A549 (cell line): ENCODE results near the gene CDC42EP4. TPM values are rescaled to one million over a fixed set of nuclear protein-coding genes. Genes with fewer than 3 reads are reported as not detected.

ENCODE experiments used
- ATAC-seq, 2 experiments: fragments of 200-7000 bp in 1 of 2; fragments of >200 bp in 1 of 2; cut with Nextera tagmentation in 1 of 2; cut with Tn5 transposase in 1 of 2; 3 replicates each; pipeline versions ENCODE4 v1.8.0 to v1.9.1; 2018 to 2020; ENCODE audit warnings: mild to moderate bottlenecking in 1 of 2, moderate library complexity in 1 of 2
- CTCF ChIA-PET: fragments of 300-600 bp; sonication (Branson Sonifier 250); formaldehyde crosslinking; extraction: SDS; loops from one replicate; lab custom pipeline; 2021; ENCODE audit warnings: antibody characterized with exemption, inconsistent platforms; lab: Yijun Ruan, JAX
- POLR2A ChIA-PET: fragments of 350-600 bp; formaldehyde crosslinking; extraction: SDS; loops from one replicate; lab custom pipeline; 2021; ENCODE audit warnings: antibody characterized with exemption, inconsistent platforms; lab: Yijun Ruan, JAX
- DNase-seq, 2 experiments: peaks; one replicate each; pipeline versions ENCODE4 v3.0.0 to v3.0.0-alpha.2; 2011 to 2016; ENCODE audit warnings: low read depth in 1 of 2, low spot score in 1 of 2
- FAIRE-seq: peaks from 2 replicates; lab custom pipeline; 2011; peaks lifted over from hg19 to GRCh38; lab: Jason Lieb, UNC
- H3K27ac ChIP-seq, 2 experiments: fragments of >200 bp; sonication (Bioruptor Twin); formaldehyde crosslinking; 3 replicates each; pipeline ENCODE4 v1.5.1; 2016 to 2017
- H3K4me1 ChIP-seq: fragments of >200 bp; sonication (Bioruptor Twin); formaldehyde crosslinking; 3 replicates; pipeline ENCODE4 v1.6.1; 2016
- H3K4me2 ChIP-seq: fragments of >200 bp; sonication (Bioruptor Twin); formaldehyde crosslinking; 3 replicates; pipeline ENCODE4 v1.6.1; 2016
- H3K4me3 ChIP-seq: fragments of >200 bp; sonication (Bioruptor Twin); formaldehyde crosslinking; 3 replicates; pipeline ENCODE4 v1.5.1; 2016
- H3K9me3 ChIP-seq: fragments of >200 bp; sonication (Bioruptor Twin); formaldehyde crosslinking; 3 replicates; pipeline ENCODE4 v1.6.1; 2016
- CHD4 ChIP-seq: fragments of 200-600 bp; sonication (generic); IDR thresholded peaks from 2 replicates; pipeline ENCODE4 v1.6.1; 2016; ENCODE audit warnings: antibody characterized with exemption, mild to moderate bottlenecking, borderline replicate concordance
- EP300 ChIP-seq, 2 experiments: fragments of >200 bp; sonication (Bioruptor Twin); formaldehyde crosslinking; IDR thresholded peaks; 2 replicates in 1 of 2; 3 replicates in 1 of 2; pipeline ENCODE4 v1.6.1; 2016 to 2017
- GATA3 ChIP-seq: IDR thresholded peaks from 2 replicates; pipeline ENCODE4 v1.6.1; 2012; ENCODE audit warnings: borderline replicate concordance
- HOXA7 ChIP-seq: fragments of 250-450 bp; sonication (Bioruptor Pico); IDR thresholded peaks from 2 replicates; pipeline ENCODE4 v1.5.0; 2020; ENCODE audit warnings: mild to moderate bottlenecking, moderate library complexity
- HOXB5 ChIP-seq: fragments of 250-450 bp; sonication (Bioruptor Pico); IDR thresholded peaks from 2 replicates; pipeline ENCODE4 v1.5.0; 2020; ENCODE audit warnings: mild to moderate bottlenecking, moderate library complexity
- JUNB ChIP-seq: fragments of >200 bp; sonication (Bioruptor Twin); formaldehyde crosslinking; IDR thresholded peaks from 2 replicates; pipeline ENCODE4 v1.6.1; 2016
- NR3C1 ChIP-seq: fragments of >200 bp; sonication (Bioruptor Twin); formaldehyde crosslinking; IDR thresholded peaks from 3 replicates; pipeline ENCODE4 v1.6.1; 2017
- POLR2A ChIP-seq: IDR thresholded peaks from 2 replicates; pipeline ENCODE4 v1.6.1; 2012; ENCODE audit warnings: mild to moderate bottlenecking, low read length
- POLR2AphosphoS2 ChIP-seq: conservative IDR thresholded peaks from 2 replicates; pipeline ENCODE4 v1.6.1; 2012; ENCODE audit warnings: low read length, improper control_type of control experiment, inconsistent platforms
- RAD21 ChIP-seq, 2 experiments: fragments of >200 bp in 1 of 2; sonication (Bioruptor Twin) in 1 of 2; formaldehyde crosslinking in 1 of 2; IDR thresholded peaks in 1 of 2; conservative IDR thresholded peaks in 1 of 2; 2 replicates in 1 of 2; 3 replicates in 1 of 2; pipeline ENCODE4 v1.6.1; 2012 to 2018; ENCODE audit warnings: inconsistent platforms in 1 of 2
- RARB ChIP-seq: fragments of 250-450 bp; sonication (Bioruptor Pico); IDR thresholded peaks from 2 replicates; pipeline ENCODE4 v1.8.0; 2021; ENCODE audit warnings: mild to moderate bottlenecking, moderate library complexity
- RCOR1 ChIP-seq: fragments of 150-350 bp; IDR thresholded peaks from 2 replicates; pipeline ENCODE4 v1.6.1; 2014; ENCODE audit warnings: antibody characterized with exemption, low read length, low read depth
- RFX5 ChIP-seq: fragments of 450-650 bp; IDR thresholded peaks from 2 replicates; pipeline ENCODE4 v1.7.1; 2014; ENCODE audit warnings: antibody characterized with exemption, mild to moderate bottlenecking, moderate library complexity
- ZC3H11A ChIP-seq: fragments of 450-650 bp; IDR thresholded peaks from 2 replicates; pipeline ENCODE4 v1.6.1; 2014; ENCODE audit warnings: antibody characterized with exemption, mild to moderate bottlenecking
- WGBS: methylation state at CpG from one replicate; pipeline ENCODE4 v1.1.6; 2017; ENCODE audit errors: missing lambda C conversion rate; 5-methylcytosine and 5-hydroxymethylcytosine counted together
- polyA plus RNA-seq, 4 experiments: library from polyadenylated mRNA; depleted of rRNA in 3 of 4; stranded (reverse); fragments of >200 nt; fragmentation: RNase III in 1 of 4; extraction: RNeasy Plus Mini Kit Qiagen cat#74134 plus additional on column Dnase treatment in 1 of 4; gene quantifications; 2 replicates in 3 of 4; 3 replicates in 1 of 4; pipeline ENCODE4 v1.2.3, GENCODE V29; 2011 to 2017
- TF ChIP-seq, protein P1 (sequence below): fragments of >200 bp; sonication (Bioruptor Twin); formaldehyde crosslinking; IDR thresholded peaks from 2 replicates; pipeline ENCODE4 v1.6.1; 2016
- TF ChIP-seq, protein P2 (sequence below): fragments of 200-600 bp; sonication (generic); IDR thresholded peaks from 2 replicates; pipeline ENCODE4 v1.6.1; 2016; ENCODE audit warnings: antibody characterized with exemption, mild to moderate bottlenecking, moderate library complexity
- TF ChIP-seq, protein P3 (sequence below): fragments of >200 bp; sonication (Bioruptor Twin); formaldehyde crosslinking; IDR thresholded peaks from 3 replicates; pipeline ENCODE4 v1.5.1; 2016
- TF ChIP-seq, protein P4 (sequence below): IDR thresholded peaks from 2 replicates; pipeline ENCODE4 v1.6.1; 2012
- TF ChIP-seq, protein P5 (sequence below): fragments of 250-450 bp; sonication (Bioruptor Pico); IDR thresholded peaks from 2 replicates; pipeline ENCODE4 v1.5.0; 2020; ENCODE audit warnings: low read depth, mild to moderate bottlenecking, moderate library complexity
- TF ChIP-seq, protein P6 (sequence below): fragments of 150-350 bp; IDR thresholded peaks from 2 replicates; pipeline ENCODE4 v1.6.1; 2014; ENCODE audit warnings: low read depth, mild to moderate bottlenecking, low read length

The CDC42EP4 gene
- polyA plus RNA-seq, 2 of the 4 experiments (the other 2 are of a cell fraction), result 33.8 to 65.7 TPM

DNA sequence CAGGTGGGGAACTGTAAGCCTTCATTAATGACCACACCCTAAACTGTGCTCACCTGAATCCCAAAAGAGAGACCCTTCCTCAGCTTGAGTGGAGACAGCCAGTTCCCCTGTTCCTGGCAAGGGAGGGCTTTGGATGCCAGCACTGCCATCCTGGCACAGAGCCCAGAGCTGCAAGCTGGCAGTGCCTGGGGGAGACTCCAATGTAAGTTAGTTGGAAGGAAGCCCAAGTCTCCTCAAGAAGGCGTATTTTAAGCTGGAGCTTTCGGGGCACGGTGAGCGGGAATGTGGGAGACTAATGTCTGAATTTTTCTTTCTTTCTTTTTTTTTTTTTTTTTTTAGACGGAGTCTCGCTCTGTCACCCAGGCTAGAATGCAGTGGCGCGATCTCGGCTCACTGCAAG lies 4.7 kb downstream of the CDC42EP4 start:
- DNase-seq (no peak), ATAC-seq (no peak), FAIRE-seq (no peak)
- peak overlapping the region; percentile 95 to 96 for H3K27ac ChIP-seq
- H3K9me3 ChIP-seq, result no peaks in the 10 kb centered on the region
- H3K4me2 ChIP-seq, result peak overlapping the region; percentile 91
- POLR2A ChIA-PET, result interaction anchor here (0.7 to 5.0 kb wide), 3 partner anchors 8 to 35 kb away, joined by 4 to 24 read pairs (median 22); no protein-coding TSS in a partner anchor
- H3K4me3 ChIP-seq, result no peak overlapping the region
- TF ChIP-seq JUNB (no peak), RFX5 (0 out of 2 replicates have a peak, but pooled peaks have one; percentile 39)
- H3K4me1 ChIP-seq, result peaks cover 65% of the 10 kb centered on the region
- CTCF ChIA-PET, result interaction anchor here (1.1 to 29.0 kb wide), 14 partner anchors 8 to 747 kb away, joined by 3 to 385 read pairs (median 4); a partner anchor contains a TSS
- WGBS, result 77% methylated on average over 9 of the region's 9 CpGs

DNA sequence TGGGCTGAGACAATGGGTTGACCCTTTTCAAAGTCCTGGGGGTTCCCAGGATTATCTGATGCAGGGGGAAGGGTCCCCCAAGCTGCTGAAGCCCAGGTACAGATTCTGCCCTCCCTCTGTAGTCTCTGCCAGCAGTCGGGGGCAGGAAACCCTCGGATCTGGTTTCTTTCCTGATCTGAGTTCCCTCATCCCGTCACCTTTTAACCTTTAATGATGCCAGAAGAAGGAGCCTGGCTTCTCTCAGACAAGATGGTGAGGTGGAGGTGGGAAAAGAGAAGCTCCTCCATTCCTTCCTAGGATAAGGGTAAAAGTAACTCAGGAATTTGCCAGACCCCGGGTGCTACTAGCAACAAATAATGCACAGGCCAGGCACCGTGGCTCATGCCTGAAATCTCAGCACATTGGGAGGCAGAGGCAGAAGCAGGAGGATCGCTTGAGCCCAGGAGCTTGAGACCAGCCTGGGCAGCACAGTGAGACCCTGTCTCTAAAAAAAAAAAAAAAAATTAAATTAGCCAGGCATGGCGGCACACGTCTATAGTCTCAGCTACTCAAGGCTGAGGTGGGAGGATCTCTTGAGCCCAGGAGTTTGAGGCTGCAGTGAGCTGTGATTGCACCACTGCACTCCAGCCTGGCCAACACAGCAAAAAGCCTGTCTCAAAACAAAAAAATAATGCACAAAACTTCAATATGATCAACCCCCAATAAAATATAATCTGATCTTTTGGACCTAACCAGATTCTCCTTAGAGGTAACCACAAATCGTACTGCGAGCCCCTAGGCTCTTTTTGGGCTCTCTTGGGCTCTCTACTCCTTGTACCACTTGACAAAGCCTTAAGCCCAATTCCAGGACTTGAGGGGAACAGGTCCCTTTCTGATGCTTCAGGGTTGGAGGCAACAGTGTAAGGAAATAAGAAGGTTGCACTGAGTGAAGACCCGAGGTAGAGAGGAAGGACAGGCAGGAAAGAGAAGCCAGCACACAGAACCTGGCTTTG lies 5.7 kb downstream of the CDC42EP4 start:
- Histone ChIP-seq H3K4me1 (peaks cover 73% of the 10 kb centered on the region), H3K4me2 (peak overlapping the region; percentile 91), H3K4me3 (peak overlapping the region; percentile 33), H3K9me3 (no peaks in the 10 kb centered on the region), H3K27ac (peak overlapping the region; percentile 95 to 96)
- TF ChIP-seq, protein P1, sequence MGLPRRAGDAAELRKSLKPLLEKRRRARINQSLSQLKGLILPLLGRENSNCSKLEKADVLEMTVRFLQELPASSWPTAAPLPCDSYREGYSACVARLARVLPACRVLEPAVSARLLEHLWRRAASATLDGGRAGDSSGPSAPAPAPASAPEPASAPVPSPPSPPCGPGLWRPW, result no peak
- TF ChIP-seq NR3C1 (no peak), JUNB (no peak), RCOR1 (no peak), RAD21 (conservative IDR thresholded peaks at IDR 0.05 in 1 of 2, IDR thresholded peaks at IDR 0.05 in 1 of 2) (no peak)
- TF ChIP-seq, protein P2, sequence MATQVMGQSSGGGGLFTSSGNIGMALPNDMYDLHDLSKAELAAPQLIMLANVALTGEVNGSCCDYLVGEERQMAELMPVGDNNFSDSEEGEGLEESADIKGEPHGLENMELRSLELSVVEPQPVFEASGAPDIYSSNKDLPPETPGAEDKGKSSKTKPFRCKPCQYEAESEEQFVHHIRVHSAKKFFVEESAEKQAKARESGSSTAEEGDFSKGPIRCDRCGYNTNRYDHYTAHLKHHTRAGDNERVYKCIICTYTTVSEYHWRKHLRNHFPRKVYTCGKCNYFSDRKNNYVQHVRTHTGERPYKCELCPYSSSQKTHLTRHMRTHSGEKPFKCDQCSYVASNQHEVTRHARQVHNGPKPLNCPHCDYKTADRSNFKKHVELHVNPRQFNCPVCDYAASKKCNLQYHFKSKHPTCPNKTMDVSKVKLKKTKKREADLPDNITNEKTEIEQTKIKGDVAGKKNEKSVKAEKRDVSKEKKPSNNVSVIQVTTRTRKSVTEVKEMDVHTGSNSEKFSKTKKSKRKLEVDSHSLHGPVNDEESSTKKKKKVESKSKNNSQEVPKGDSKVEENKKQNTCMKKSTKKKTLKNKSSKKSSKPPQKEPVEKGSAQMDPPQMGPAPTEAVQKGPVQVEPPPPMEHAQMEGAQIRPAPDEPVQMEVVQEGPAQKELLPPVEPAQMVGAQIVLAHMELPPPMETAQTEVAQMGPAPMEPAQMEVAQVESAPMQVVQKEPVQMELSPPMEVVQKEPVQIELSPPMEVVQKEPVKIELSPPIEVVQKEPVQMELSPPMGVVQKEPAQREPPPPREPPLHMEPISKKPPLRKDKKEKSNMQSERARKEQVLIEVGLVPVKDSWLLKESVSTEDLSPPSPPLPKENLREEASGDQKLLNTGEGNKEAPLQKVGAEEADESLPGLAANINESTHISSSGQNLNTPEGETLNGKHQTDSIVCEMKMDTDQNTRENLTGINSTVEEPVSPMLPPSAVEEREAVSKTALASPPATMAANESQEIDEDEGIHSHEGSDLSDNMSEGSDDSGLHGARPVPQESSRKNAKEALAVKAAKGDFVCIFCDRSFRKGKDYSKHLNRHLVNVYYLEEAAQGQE, result no peak
- TF ChIP-seq, protein P3, sequence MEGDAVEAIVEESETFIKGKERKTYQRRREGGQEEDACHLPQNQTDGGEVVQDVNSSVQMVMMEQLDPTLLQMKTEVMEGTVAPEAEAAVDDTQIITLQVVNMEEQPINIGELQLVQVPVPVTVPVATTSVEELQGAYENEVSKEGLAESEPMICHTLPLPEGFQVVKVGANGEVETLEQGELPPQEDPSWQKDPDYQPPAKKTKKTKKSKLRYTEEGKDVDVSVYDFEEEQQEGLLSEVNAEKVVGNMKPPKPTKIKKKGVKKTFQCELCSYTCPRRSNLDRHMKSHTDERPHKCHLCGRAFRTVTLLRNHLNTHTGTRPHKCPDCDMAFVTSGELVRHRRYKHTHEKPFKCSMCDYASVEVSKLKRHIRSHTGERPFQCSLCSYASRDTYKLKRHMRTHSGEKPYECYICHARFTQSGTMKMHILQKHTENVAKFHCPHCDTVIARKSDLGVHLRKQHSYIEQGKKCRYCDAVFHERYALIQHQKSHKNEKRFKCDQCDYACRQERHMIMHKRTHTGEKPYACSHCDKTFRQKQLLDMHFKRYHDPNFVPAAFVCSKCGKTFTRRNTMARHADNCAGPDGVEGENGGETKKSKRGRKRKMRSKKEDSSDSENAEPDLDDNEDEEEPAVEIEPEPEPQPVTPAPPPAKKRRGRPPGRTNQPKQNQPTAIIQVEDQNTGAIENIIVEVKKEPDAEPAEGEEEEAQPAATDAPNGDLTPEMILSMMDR, result no peak
- TF ChIP-seq, protein P4, sequence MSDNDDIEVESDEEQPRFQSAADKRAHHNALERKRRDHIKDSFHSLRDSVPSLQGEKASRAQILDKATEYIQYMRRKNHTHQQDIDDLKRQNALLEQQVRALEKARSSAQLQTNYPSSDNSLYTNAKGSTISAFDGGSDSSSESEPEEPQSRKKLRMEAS, result no peak
- ChIA-PET CTCF (interaction anchor here (0.7 to 29.0 kb wide), 17 partner anchors 8 to 1109 kb away, joined by 3 to 385 read pairs (median 4); a partner anchor contains a TSS), POLR2A (interaction anchor here (5.0 kb wide), 1 partner anchor 36 kb away, joined by 24 read pairs; no protein-coding TSS in a partner anchor)
- no peak for ATAC-seq
- WGBS, result 50% methylated on average over 11 of the region's 11 CpGs
- no peak for FAIRE-seq
- DNase-seq, result no peak

DNA sequence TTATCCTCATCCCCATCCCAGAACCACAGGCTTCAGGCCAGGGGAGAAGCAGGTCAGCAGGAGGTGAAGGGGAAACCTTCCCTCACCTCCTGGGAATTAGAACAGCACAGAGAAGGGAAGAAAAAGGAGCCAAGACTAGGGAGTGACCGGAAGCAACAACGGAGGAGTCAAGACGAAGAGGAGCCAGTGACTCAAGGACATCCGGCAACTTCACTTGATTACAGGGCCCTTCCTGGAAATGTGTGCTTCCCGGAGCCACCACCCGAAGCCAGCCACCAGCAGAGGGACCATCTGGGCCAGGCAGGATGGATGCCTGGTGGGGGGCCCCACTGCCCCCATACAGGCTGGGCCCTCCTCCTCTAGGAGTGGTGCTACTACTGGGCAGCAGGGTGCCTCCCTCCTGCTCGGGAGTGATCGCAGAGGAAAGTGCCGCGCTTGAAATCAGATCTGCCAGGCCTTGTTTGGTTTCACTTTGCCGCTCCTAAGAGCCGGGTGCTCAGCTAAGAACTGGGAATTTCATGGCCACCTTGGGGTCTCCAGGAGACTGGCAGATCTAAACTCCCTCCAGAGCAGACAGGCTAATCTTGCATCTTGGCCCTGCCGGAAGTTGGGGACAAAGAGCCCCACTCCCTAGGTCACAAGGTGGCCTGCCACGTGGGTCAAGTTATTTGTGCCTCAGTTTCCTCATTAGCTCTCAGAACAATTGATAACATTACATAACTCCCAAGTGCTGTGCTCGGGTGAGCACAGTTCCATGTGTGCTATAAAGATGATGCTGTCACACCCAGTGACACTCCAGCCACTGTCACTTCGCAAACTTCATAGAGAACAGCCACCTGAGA lies 6.6 kb downstream of the CDC42EP4 start:
- POLR2A ChIA-PET, result interaction anchor here (0.5 to 5.0 kb wide), 2 partner anchors 37 to 47 kb away, joined by 3 to 24 read pairs; no protein-coding TSS in a partner anchor
- CTCF ChIA-PET, result interaction anchor here (0.8 to 29.0 kb wide), 10 partner anchors 9 to 894 kb away, joined by 3 to 385 read pairs (median 8); no protein-coding TSS in a partner anchor
- peak; percentile 55 to 60 for ATAC-seq
- 8% methylated on average over 16 of the region's 16 CpGs for WGBS
- peak; percentile 71 to 82 for DNase-seq
- no peak for FAIRE-seq
- Histone ChIP-seq H3K4me2 (peak overlapping the region; percentile 91), H3K4me3 (peak overlapping the region; percentile 33), H3K9me3 (no peaks in the 10 kb centered on the region), H3K4me1 (peaks cover 82% of the 10 kb centered on the region), H3K27ac (peak overlapping the region; percentile 95 to 96)
- TF ChIP-seq HOXB5 (peak; percentile 24; the same call in 1 of the 2 replicates), POLR2AphosphoS2 (0 out of 2 replicates have a peak, but pooled peaks have one; percentile 6), HOXA7 (CRISPR knock-in tag) (no peak), POLR2A (peak; percentile 24; the same call in 1 of the 2 replicates), RAD21 (conservative IDR thresholded peaks at IDR 0.05 in 1 of 2, IDR thresholded peaks at IDR 0.05 in 1 of 2) (peak; percentile 39 to 46; a peak in 3 of 5 replicates), JUNB (no peak), CHD4 (no peak), EP300 (IDR thresholded peaks at IDR 0.05) (no peak), RARB (CRISPR knock-in tag) (no peak), ZC3H11A (no peak), GATA3 (no peak)
- TF ChIP-seq, protein P5, sequence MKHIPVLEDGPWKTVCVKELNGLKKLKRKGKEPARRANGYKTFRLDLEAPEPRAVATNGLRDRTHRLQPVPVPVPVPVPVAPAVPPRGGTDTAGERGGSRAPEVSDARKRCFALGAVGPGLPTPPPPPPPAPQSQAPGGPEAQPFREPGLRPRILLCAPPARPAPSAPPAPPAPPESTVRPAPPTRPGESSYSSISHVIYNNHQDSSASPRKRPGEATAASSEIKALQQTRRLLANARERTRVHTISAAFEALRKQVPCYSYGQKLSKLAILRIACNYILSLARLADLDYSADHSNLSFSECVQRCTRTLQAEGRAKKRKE (CRISPR knock-in tag), result 0 out of 2 replicates have a peak, but pooled peaks have one; percentile 10
- TF ChIP-seq, protein P6, sequence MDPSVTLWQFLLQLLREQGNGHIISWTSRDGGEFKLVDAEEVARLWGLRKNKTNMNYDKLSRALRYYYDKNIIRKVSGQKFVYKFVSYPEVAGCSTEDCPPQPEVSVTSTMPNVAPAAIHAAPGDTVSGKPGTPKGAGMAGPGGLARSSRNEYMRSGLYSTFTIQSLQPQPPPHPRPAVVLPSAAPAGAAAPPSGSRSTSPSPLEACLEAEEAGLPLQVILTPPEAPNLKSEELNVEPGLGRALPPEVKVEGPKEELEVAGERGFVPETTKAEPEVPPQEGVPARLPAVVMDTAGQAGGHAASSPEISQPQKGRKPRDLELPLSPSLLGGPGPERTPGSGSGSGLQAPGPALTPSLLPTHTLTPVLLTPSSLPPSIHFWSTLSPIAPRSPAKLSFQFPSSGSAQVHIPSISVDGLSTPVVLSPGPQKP, result no peak
